Type B pancreatic cell (in vitro differentiated cells): Measurements from ENCODE around the gene U2AF2. TPM values are rescaled to one million over a fixed set of nuclear protein-coding genes. Genes with fewer than 3 reads are reported as not detected.

Source experiments
- DNase-seq: peaks from one replicate; pipeline ENCODE4 v3.0.0; 2021; ENCODE audit warnings: mixed read lengths; ENCODE audit not compliant: unreplicated experiment; ENCODE audit errors: extremely low spot score
- H3K27ac Mint-ChIP-seq: 2 replicates; pipeline ENCODE4 v1.8.0; 2021; ENCODE audit warnings: mild to moderate bottlenecking, mixed read lengths
- H3K27me3 Mint-ChIP-seq: 2 replicates; pipeline ENCODE4 v1.8.0; 2021; ENCODE audit warnings: mixed read lengths
- H3K36me3 Mint-ChIP-seq: 2 replicates; pipeline ENCODE4 v1.8.0; 2021; ENCODE audit warnings: mixed read lengths
- H3K4me1 Mint-ChIP-seq: one replicate; pipeline ENCODE4 v1.8.0; 2021; ENCODE audit warnings: mixed read lengths; ENCODE audit not compliant: unreplicated experiment
- H3K4me3 Mint-ChIP-seq: 2 replicates; pipeline ENCODE4 v1.8.0; 2021; ENCODE audit warnings: mild to moderate bottlenecking, mixed read lengths
- H3K9me3 Mint-ChIP-seq: 2 replicates; pipeline ENCODE4 v1.8.0; 2021; ENCODE audit warnings: mixed read lengths
- total RNA-seq: library from RNA; stranded (reverse); gene quantifications from 2 replicates; pipeline ENCODE4 v1.2.1, GENCODE V29; 2021; ENCODE audit warnings: low replicate concordance
- TF ChIP-seq, protein P1 (sequence below): fragments of 200-600 bp; sonication (generic); conservative IDR thresholded peaks from 2 replicates; pipeline ENCODE4 v1.5.0; 2021; ENCODE audit warnings: antibody characterized with exemption, mild to moderate bottlenecking

Gene U2AF2
- total RNA-seq, 1 donor from 2014 or later, result 232 TPM

DNA sequence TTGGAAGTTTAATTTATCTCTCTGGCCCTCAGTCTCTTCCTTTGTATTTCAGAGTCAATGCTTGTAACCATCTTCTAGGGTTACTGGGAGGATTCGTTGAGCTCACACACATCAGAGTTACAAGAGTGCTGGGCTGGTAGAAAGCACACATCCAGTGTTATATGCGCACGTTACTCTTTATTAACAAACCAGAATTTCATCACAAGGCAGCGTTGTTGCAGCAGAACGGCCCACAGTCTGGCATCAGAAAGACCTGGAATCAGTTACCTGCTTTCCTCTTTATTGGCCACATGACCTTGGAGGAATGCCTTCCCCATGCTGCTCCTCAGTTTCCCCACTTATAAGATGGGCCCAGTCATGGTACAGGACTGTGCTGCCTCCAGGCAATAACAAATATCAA, 45.5 kb upstream of the U2AF2 start:
- Mint-ChIP-seq H3K4me1 (peaks cover 17% of the 10 kb centered on the region), H3K4me3 (no peak overlapping the region), H3K27me3 (no peaks in the 10 kb centered on the region), H3K9me3 (no peaks in the 10 kb centered on the region), H3K36me3 (peaks cover 35% of the 10 kb centered on the region), H3K27ac (no peak overlapping the region)
- DNase-seq, result no peak
- TF ChIP-seq, protein P1, sequence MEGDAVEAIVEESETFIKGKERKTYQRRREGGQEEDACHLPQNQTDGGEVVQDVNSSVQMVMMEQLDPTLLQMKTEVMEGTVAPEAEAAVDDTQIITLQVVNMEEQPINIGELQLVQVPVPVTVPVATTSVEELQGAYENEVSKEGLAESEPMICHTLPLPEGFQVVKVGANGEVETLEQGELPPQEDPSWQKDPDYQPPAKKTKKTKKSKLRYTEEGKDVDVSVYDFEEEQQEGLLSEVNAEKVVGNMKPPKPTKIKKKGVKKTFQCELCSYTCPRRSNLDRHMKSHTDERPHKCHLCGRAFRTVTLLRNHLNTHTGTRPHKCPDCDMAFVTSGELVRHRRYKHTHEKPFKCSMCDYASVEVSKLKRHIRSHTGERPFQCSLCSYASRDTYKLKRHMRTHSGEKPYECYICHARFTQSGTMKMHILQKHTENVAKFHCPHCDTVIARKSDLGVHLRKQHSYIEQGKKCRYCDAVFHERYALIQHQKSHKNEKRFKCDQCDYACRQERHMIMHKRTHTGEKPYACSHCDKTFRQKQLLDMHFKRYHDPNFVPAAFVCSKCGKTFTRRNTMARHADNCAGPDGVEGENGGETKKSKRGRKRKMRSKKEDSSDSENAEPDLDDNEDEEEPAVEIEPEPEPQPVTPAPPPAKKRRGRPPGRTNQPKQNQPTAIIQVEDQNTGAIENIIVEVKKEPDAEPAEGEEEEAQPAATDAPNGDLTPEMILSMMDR, result no peak

DNA sequence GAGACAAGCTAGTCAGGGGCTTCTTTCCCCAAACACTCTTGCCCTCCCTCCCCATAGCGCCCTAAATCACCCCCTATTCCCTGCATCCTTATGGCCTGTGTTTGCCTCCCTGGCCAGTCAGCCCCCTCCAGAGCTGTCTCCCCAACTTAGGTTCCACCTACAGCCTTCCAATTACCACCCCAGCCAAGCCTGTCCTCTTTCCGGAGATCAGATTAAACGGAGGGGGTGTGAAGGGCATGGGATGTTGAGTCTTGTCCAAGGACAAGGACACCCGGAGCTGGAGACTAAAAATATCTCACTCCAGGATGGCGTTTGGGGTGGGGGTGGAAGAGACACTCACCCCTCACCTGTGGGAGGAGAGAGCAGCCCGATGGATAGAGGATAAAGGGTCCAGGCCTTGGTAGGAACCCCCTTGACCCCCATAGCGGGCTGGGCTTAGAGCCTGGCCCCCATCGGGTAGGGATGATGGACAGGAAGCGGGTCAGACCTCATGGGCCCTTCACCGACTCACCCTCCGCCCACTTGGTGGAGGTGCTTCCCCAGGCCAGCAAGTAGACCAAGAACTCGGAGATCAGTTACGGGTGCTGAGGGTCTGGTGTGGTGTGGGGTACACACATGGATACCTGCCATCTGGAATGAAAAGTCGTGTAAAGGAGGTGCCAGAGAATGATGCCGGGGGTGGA, 43.4 kb upstream of the U2AF2 start:
- no peak for DNase-seq
- Mint-ChIP-seq H3K36me3 (peaks cover 29% of the 10 kb centered on the region), H3K4me3 (no peak overlapping the region), H3K9me3 (no peaks in the 10 kb centered on the region), H3K4me1 (peaks cover 12% of the 10 kb centered on the region), H3K27ac (no peak overlapping the region), H3K27me3 (no peaks in the 10 kb centered on the region)
- TF ChIP-seq, protein P1, result no peak

DNA sequence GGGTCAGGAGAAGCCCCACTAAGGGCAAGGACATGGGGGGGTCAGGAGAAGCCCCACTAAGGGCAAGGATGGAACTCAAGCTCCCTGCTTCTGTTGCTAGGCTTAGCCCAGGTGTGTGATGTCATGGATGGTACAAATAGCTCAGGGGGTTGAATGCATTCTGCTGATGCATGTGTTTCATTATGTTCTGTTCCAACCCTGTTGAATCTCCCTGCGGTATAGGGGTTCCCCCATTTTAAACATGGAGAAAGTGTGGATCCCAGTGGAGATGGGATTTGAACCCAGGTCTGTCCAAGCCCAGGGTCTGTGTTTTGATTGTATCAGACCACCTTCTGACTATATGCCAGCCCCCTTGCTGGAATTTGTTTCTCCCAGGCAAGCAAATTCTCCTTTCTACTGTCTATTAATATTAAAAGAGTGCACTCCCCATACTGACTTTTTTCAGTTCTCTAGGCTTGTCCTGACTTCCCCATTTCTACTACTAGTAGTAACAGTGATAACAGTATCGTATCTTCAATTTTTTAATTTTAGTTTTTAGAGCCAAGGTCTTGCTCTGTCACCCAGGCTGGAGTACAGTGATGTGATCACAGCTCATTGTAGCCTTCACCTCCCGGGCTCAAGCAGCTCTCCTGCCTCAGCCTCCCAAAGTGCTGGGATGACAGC, 42.7 kb upstream of the U2AF2 start:
- H3K36me3 Mint-ChIP-seq, result peaks cover 23% of the 10 kb centered on the region
- peaks cover 5% of the 10 kb centered on the region for H3K4me1 Mint-ChIP-seq
- no peak overlapping the region for H3K27ac Mint-ChIP-seq
- TF ChIP-seq, protein P1, result no peak
- H3K4me3 Mint-ChIP-seq, result no peak overlapping the region
- H3K9me3 Mint-ChIP-seq, result no peaks in the 10 kb centered on the region
- H3K27me3 Mint-ChIP-seq, result no peaks in the 10 kb centered on the region
- DNase-seq, result no peak

DNA sequence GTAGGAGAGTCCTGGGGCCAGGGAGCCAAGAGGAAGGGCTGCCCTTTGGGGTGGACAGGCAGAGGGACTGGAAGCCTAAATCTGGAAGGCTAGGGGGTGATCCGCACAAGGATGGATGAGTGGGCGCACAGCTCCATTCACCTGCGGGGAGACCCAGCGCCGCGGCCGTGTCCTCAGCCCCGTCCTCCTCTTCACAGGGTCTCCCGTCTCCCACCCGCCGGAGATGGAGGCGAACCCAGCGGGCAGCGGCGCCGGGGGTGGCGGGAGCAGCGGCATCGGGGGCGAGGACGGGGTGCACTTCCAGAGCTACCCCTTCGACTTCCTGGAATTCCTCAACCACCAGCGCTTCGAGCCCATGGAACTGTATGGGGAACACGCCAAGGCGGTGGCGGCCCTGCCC, 41.4 kb upstream of the U2AF2 start:
- Mint-ChIP-seq H3K27me3 (no peaks in the 10 kb centered on the region), H3K9me3 (no peaks in the 10 kb centered on the region), H3K36me3 (peaks cover 27% of the 10 kb centered on the region), H3K27ac (no peak overlapping the region), H3K4me1 (no peaks in the 10 kb centered on the region), H3K4me3 (no peak overlapping the region)
- TF ChIP-seq, protein P1, result no peak
- no peak for DNase-seq

DNA sequence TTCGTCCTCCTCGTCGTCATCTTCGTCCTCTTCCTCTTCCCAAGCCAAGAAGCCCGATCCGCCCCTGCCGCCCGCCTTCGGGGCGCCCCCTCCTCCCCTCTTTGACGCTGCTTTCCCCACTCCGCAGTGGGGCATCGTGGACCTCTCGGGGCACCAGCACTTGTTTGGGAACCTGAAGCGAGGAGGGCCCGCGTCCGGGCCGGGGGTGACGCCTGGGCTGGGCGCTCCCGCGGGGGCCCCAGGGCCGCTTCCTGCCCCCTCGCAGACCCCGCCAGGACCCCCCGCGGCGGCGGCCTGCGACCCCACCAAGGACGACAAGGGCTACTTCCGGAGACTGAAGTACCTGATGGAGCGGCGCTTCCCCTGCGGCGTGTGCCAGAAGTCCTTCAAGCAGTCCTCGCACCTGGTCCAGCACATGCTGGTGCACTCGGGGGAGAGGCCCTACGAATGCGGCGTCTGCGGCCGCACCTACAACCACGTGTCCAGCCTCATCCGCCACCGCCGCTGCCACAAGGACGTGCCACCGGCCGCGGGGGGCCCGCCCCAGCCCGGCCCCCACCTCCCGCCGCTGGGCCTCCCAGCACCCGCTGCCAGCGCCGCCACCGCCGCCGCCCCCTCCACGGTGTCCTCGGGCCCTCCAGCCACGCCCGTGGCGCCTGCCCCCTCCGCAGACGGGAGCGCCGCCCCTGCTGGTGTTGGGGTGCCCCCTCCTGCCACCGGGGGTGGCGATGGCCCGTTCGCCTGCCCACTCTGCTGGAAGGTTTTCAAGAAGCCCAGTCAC, 40.7 kb upstream of the U2AF2 start:
- H3K4me1 Mint-ChIP-seq, result no peaks in the 10 kb centered on the region
- no peaks in the 10 kb centered on the region for H3K27me3 Mint-ChIP-seq
- H3K36me3 Mint-ChIP-seq, result peaks cover 22% of the 10 kb centered on the region
- H3K4me3 Mint-ChIP-seq, result no peak overlapping the region
- no peaks in the 10 kb centered on the region for H3K9me3 Mint-ChIP-seq
- TF ChIP-seq, protein P1, result no peak
- no peak for DNase-seq
- no peak overlapping the region for H3K27ac Mint-ChIP-seq
